HG03175 (cell line): ENCODE measurements around the gene PIK3CB.
"Not testable (repeated sequence)": the region's sequence is repeated elsewhere in the genome, so short reads cannot be mapped to it uniquely, and the experiment has no call there.

Experiments
- ATAC-seq: cut with Tn5 transposase; IDR thresholded peaks from one replicate; pipeline ENCODE4 v1.9.1; 2021; ENCODE audit warnings: mild to moderate bottlenecking, moderate library complexity; ENCODE audit not compliant: unreplicated experiment

Gene PIK3CB

GRCh38 chr3:138625707-138626365, 208.9 kb downstream of the PIK3CB start:
- ATAC-seq = no peak

GRCh38 chr3:138624518-138624917, 210.2 kb downstream of the PIK3CB start:
- ATAC-seq = no peak

GRCh38 chr3:138620431-138620830, 214.3 kb downstream of the PIK3CB start:
- ATAC-seq = no peak

GRCh38 chr3:138615462-138615861, 219.3 kb downstream of the PIK3CB start:
- no peak for ATAC-seq

- no peak for ATAC-seq
Observed at GRCh38 chr3:138609898-138610266, 224.8 kb downstream of the PIK3CB start.

- peak; percentile 75 for ATAC-seq
Observed at GRCh38 chr3:138608322-138609135, 226.2 kb downstream of the PIK3CB start, which contains the start of gene FAIM. TSS of gene FAIM (plus strand) at chr3:138608771. CDS start at chr3:138619727, 10,956 bp downstream.

GRCh38 chr3:138604106-138604595, 230.6 kb downstream of the PIK3CB start:
- not testable (repeated sequence) for ATAC-seq
